Hepatocyte (in vitro differentiated cells): ENCODE results near the gene IKZF2. TPM values are rescaled to one million over a fixed set of nuclear protein-coding genes. Genes with fewer than 3 reads are reported as not detected.

Source experiments
- DNase-seq: peaks from one replicate; pipeline ENCODE4 v3.0.0-alpha.2; 2016; ENCODE audit warnings: low spot score
- H2AFZ ChIP-seq: fragments of 200-600 bp; sonication (generic); 2 replicates; pipeline ENCODE4 v1.6.0; 2016; ENCODE audit warnings: antibody characterized with exemption, mild to moderate bottlenecking
- H3K27ac ChIP-seq: fragments of 200-600 bp; sonication (generic); 2 replicates; pipeline ENCODE4 v1.5.1; 2016; ENCODE audit warnings: mild to moderate bottlenecking
- H3K27me3 ChIP-seq: fragments of 200-600 bp; sonication (generic); 2 replicates; pipeline ENCODE4 v1.6.1; 2016
- H3K36me3 ChIP-seq: fragments of 200-600 bp; sonication (generic); replicated peaks from 2 replicates; pipeline ENCODE4 v1.5.1; 2016; ENCODE audit warnings: low read depth; ENCODE audit not compliant: insufficient read depth
- H3K4me1 ChIP-seq: fragments of 200-600 bp; sonication (generic); 2 replicates; pipeline ENCODE4 v1.5.1; 2016; ENCODE audit warnings: mild to moderate bottlenecking, moderate library complexity; ENCODE audit not compliant: insufficient read depth
- H3K4me2 ChIP-seq: fragments of 200-600 bp; sonication (generic); 2 replicates; pipeline ENCODE4 v1.6.0; 2016
- H3K4me3 ChIP-seq: fragments of 200-600 bp; sonication (generic); 2 replicates; pipeline ENCODE4 v1.5.1; 2016; ENCODE audit warnings: mild to moderate bottlenecking
- H3K79me2 ChIP-seq: fragments of 200-600 bp; sonication (generic); 2 replicates; pipeline ENCODE4 v1.6.0; 2017; ENCODE audit warnings: mild to moderate bottlenecking
- H3K9me2 ChIP-seq: fragments of 200-600 bp; sonication (generic); replicated peaks from 2 replicates; pipeline ENCODE4 v1.6.0; 2017; ENCODE audit warnings: mild to moderate bottlenecking; ENCODE audit not compliant: insufficient read depth
- H3K9me3 ChIP-seq: fragments of 200-600 bp; sonication (generic); 2 replicates; pipeline ENCODE4 v1.5.1; 2016; ENCODE audit warnings: low read depth, mild to moderate bottlenecking
- H4K20me1 ChIP-seq: fragments of 200-600 bp; sonication (generic); 2 replicates; pipeline ENCODE4 v1.6.0; 2016; ENCODE audit warnings: mild to moderate bottlenecking; ENCODE audit not compliant: insufficient read depth, poor library complexity, severe bottlenecking
- EZH2 ChIP-seq: fragments of 200-600 bp; sonication (generic); IDR thresholded peaks from 2 replicates; pipeline ENCODE4 v1.6.1; 2016; ENCODE audit warnings: antibody characterized with exemption, mild to moderate bottlenecking, borderline replicate concordance
- EZH2phosphoT487 ChIP-seq: fragments of 200-600 bp; sonication (generic); IDR thresholded peaks from one replicate; pipeline ENCODE4 v1.6.1; 2018; ENCODE audit warnings: antibody characterized with exemption, mild to moderate bottlenecking, low read depth, moderate library complexity; ENCODE audit not compliant: unreplicated experiment, severe bottlenecking
- whole genome bisulfite sequencing: methylation state at CpG from one replicate; pipeline ENCODE4 v1.1.6; 2016; ENCODE audit warnings: low lambda C conversion rate; ENCODE audit errors: missing lambda C conversion rate; 5-methylcytosine and 5-hydroxymethylcytosine counted together
- polyA plus RNA-seq: library from polyadenylated mRNA; unstranded; fragments of >200 nt; fragmentation: Nextera tagmentation; extraction: Ambion mirVana; gene quantifications from 2 replicates; pipeline ENCODE4 v1.2.1, GENCODE V29; 2016
- total RNA-seq: library from RNA; depleted of rRNA; stranded (reverse); fragments of >200 nt; gene quantifications from 2 replicates; pipeline ENCODE4 v1.2.3, GENCODE V29; 2014
- TF ChIP-seq, protein P1 (sequence below): fragments of 200-600 bp; sonication (generic); IDR thresholded peaks from 2 replicates; pipeline ENCODE4 v1.5.1; 2016; ENCODE audit warnings: antibody characterized with exemption, mild to moderate bottlenecking; ENCODE audit not compliant: poor library complexity

Gene IKZF2
- total and polyA plus RNA-seq, 2 experiments from 2014 or later = 1.4 to 13.1 TPM

DNA sequence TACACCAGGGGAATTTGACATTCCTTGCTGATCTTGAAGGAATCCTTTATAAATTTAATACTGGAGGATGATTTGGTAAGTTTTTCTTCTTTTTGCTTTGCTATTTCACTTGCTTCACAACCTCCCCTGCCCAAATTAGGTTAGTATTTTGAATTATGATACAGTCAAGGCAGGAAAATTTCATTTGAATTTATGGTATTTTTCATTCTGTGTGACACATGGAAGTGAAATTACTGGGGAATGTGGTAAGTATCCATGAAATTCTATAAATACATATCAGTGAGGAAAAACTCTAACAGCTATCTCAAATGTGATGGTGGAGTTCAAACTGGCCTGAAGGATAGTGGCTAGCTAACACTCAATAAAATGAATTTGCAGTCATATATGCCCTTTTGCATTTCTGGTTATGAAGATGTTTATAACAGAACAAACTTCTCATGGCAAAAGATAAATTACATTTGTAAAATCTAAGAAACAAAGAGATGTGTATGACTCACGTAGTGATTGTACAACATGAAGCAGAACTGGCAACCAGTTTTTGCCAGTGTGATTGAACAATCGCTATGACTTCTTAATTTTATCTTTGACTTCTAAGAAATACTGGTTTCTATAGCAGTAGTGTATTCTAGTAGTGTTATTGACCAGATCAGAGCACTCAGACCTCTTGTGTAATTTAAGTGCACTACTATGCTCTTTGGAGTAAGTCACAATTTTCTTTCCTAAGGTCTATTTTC is 152.6 kb downstream of the IKZF2 start:
- no peaks in the 10 kb centered on the region for H3K36me3 ChIP-seq
- DNase-seq = no peak
- no peaks in the 10 kb centered on the region for H3K27me3 ChIP-seq
- no peak overlapping the region for H3K4me3 ChIP-seq
- no peak overlapping the region for H2AFZ ChIP-seq
- TF ChIP-seq, protein P1, sequence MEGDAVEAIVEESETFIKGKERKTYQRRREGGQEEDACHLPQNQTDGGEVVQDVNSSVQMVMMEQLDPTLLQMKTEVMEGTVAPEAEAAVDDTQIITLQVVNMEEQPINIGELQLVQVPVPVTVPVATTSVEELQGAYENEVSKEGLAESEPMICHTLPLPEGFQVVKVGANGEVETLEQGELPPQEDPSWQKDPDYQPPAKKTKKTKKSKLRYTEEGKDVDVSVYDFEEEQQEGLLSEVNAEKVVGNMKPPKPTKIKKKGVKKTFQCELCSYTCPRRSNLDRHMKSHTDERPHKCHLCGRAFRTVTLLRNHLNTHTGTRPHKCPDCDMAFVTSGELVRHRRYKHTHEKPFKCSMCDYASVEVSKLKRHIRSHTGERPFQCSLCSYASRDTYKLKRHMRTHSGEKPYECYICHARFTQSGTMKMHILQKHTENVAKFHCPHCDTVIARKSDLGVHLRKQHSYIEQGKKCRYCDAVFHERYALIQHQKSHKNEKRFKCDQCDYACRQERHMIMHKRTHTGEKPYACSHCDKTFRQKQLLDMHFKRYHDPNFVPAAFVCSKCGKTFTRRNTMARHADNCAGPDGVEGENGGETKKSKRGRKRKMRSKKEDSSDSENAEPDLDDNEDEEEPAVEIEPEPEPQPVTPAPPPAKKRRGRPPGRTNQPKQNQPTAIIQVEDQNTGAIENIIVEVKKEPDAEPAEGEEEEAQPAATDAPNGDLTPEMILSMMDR = no peak
- no peak for TF ChIP-seq EZH2
- no peak for TF ChIP-seq EZH2phosphoT487
- H4K20me1 ChIP-seq = no peaks in the 10 kb centered on the region
- no peaks in the 10 kb centered on the region for H3K9me2 ChIP-seq
- H3K4me1 ChIP-seq = no peaks in the 10 kb centered on the region
- WGBS = 97% methylated on average over 2 of the region's 2 CpGs
- no peaks in the 10 kb centered on the region for H3K79me2 ChIP-seq
- no peak overlapping the region for H3K4me2 ChIP-seq
- H3K9me3 ChIP-seq = no peaks in the 10 kb centered on the region
- H3K27ac ChIP-seq = no peak overlapping the region

DNA sequence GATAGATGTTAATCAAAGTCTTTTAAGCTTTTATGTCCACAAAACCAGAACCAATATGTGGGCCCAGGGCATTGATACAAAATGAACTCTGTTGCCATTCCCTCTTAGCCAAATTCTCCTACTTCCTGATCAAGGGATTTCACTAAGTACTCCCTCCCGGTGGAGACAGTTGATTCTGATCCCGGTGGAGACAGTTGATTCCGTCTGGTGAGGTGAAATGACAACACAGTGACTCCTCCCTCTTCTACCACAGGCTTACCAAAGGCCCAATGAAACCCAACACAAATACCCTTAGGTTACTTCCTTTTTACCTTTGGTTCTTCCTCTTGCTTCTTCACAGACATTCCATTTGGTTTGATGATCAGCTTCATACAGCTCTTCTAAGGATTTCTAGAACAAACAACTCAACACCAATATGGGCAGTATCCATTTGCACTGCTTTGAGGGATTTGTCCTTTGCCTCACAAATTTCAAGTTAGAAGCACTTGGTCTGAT is 153.8 kb downstream of the IKZF2 start:
- no peak for DNase-seq

DNA sequence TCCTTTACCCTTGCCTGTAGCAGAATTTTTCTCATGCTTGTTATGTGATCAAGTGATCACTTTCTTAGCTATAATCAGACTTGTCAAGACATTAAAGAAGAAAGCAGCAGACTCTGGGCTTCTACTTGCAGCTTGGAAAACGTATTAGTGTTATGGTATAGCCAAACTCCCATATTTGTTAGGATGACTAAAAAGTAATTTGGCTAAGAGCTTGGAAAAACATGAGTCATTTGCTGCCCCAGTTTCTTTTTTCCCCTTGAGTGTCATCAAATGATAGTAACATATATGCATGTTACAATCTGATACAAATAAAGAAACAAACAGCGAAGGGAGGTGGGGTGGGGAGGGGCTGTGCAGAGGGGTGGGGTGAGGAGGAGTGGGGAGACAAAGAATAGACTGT is 155.5 kb downstream of the IKZF2 start:
- WGBS = 86% methylated on average over 2 of the region's 2 CpGs
- Histone ChIP-seq H3K9me3 (no peaks in the 10 kb centered on the region), H3K27me3 (no peaks in the 10 kb centered on the region), H3K27ac (no peak overlapping the region), H3K79me2 (no peaks in the 10 kb centered on the region), H3K36me3 (no peaks in the 10 kb centered on the region), H3K4me1 (no peaks in the 10 kb centered on the region), H4K20me1 (no peaks in the 10 kb centered on the region), H3K9me2 (no peaks in the 10 kb centered on the region), H2AFZ (no peak overlapping the region), H3K4me3 (no peak overlapping the region), H3K4me2 (no peak overlapping the region)
- no peak for TF ChIP-seq EZH2phosphoT487
- TF ChIP-seq EZH2 = no peak
- TF ChIP-seq, protein P1 = no peak
- DNase-seq = no peak

More for the DNA sequence above, 153.8 kb downstream of the IKZF2 start:
- no peak overlapping the region for H3K4me3 ChIP-seq
- H3K27me3 ChIP-seq = no peaks in the 10 kb centered on the region
- no peak overlapping the region for H3K4me2 ChIP-seq
- H3K4me1 ChIP-seq = no peaks in the 10 kb centered on the region
- no peak overlapping the region for H2AFZ ChIP-seq
- no peaks in the 10 kb centered on the region for H3K9me3 ChIP-seq
- no peaks in the 10 kb centered on the region for H4K20me1 ChIP-seq
- no peak overlapping the region for H3K27ac ChIP-seq
- H3K79me2 ChIP-seq = no peaks in the 10 kb centered on the region
- TF ChIP-seq EZH2phosphoT487 (no peak), EZH2 (no peak)
- TF ChIP-seq, protein P1 = no peak
- H3K9me2 ChIP-seq = no peaks in the 10 kb centered on the region
- no peaks in the 10 kb centered on the region for H3K36me3 ChIP-seq
- 50% methylated on average over 3 of the region's 3 CpGs for WGBS
